Suprapubic skin (tissue), 4 donors: Measurements from ENCODE around the gene SMC3. TPM values are rescaled to one million over a fixed set of nuclear protein-coding genes. Genes with fewer than 3 reads are reported as not detected.

Experiments used
- DNase-seq, 2 donors: peaks; one replicate each; pipeline ENCODE4 v3.0.0-alpha.2; 2019; ENCODE audit warnings: low spot score in 2 of 2
- H3K27ac ChIP-seq: fragments of 200-600 bp; sonication (generic); one replicate; pipeline ENCODE4 v1.5.1; 2019
- H3K27me3 ChIP-seq: fragments of 200-600 bp; sonication (generic); one replicate; pipeline ENCODE4 v1.5.1; 2019
- H3K36me3 ChIP-seq: fragments of 200-600 bp; sonication (generic); one replicate; pipeline ENCODE4 v1.5.1; 2019
- H3K4me1 ChIP-seq: fragments of 200-600 bp; sonication (generic); one replicate; pipeline ENCODE4 v1.5.1; 2019
- H3K4me3 ChIP-seq: fragments of 200-600 bp; sonication (generic); one replicate; pipeline ENCODE4 v1.5.1; 2019; ENCODE audit warnings: mild to moderate bottlenecking
- H3K9me3 ChIP-seq: fragments of 200-600 bp; sonication (generic); one replicate; pipeline ENCODE4 v1.5.1; 2019
- EP300 ChIP-seq: sonication (generic); formaldehyde crosslinking; IDR thresholded peaks from one replicate; pipeline ENCODE4 v1.6.1; 2017; ENCODE audit warnings: antibody characterized with exemption
- POLR2A ChIP-seq, 2 donors: fragments of 450-650 bp; IDR thresholded peaks; one replicate each; pipeline ENCODE4 v1.6.1; 2017; ENCODE audit warnings: antibody characterized with exemption in 2 of 2, mild to moderate bottlenecking in 2 of 2, moderate library complexity in 2 of 2
- POLR2AphosphoS5 ChIP-seq, 3 donors: sonication (generic); formaldehyde crosslinking; IDR thresholded peaks; one replicate each; pipeline ENCODE4 v1.6.1; 2017; ENCODE audit warnings: antibody characterized with exemption in 3 of 3
- WGBS: methylation state at CpG from one replicate; pipeline ENCODE4 v1.1.5; 2018; 5-methylcytosine and 5-hydroxymethylcytosine counted together
- total RNA-seq, 4 donors: library from RNA; depleted of rRNA; stranded (reverse); fragments of >200 nt; gene quantifications; one replicate each; pipeline ENCODE4 v1.1.0, GENCODE V29; 2016
- TF ChIP-seq, protein P1 (sequence below), 2 donors: fragments of 200-600 bp in 1 of 2; fragments of 450-650 bp in 1 of 2; sonication (generic) in 1 of 2; IDR thresholded peaks; one replicate each; pipeline ENCODE4 v1.5.1; 2016 to 2019; ENCODE audit warnings: antibody characterized with exemption in 2 of 2, mild to moderate bottlenecking in 1 of 2, moderate library complexity in 1 of 2

The SMC3 gene
- total RNA-seq, 4 donors from 2014 or later: 18.9 to 33.5 (median 23.3) TPM

GRCh38 chr10:110563132-110563531 is 4.4 kb upstream of the SMC3 start:
- Histone ChIP-seq H3K9me3 (no peaks in the 10 kb centered on the region), H3K4me1 (peaks cover 9% of the 10 kb centered on the region), H3K27me3 (peaks cover 5% of the 10 kb centered on the region), H3K36me3 (no peaks in the 10 kb centered on the region), H3K27ac (no peak overlapping the region), H3K4me3 (no peak overlapping the region)
- TF ChIP-seq POLR2AphosphoS5 (IDR thresholded peaks at IDR 0.05): no peak
- TF ChIP-seq, protein P1, sequence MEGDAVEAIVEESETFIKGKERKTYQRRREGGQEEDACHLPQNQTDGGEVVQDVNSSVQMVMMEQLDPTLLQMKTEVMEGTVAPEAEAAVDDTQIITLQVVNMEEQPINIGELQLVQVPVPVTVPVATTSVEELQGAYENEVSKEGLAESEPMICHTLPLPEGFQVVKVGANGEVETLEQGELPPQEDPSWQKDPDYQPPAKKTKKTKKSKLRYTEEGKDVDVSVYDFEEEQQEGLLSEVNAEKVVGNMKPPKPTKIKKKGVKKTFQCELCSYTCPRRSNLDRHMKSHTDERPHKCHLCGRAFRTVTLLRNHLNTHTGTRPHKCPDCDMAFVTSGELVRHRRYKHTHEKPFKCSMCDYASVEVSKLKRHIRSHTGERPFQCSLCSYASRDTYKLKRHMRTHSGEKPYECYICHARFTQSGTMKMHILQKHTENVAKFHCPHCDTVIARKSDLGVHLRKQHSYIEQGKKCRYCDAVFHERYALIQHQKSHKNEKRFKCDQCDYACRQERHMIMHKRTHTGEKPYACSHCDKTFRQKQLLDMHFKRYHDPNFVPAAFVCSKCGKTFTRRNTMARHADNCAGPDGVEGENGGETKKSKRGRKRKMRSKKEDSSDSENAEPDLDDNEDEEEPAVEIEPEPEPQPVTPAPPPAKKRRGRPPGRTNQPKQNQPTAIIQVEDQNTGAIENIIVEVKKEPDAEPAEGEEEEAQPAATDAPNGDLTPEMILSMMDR (IDR thresholded peaks at IDR 0.05): no peak
- TF ChIP-seq POLR2A (IDR thresholded peaks at IDR 0.05): no peak
- no peak for TF ChIP-seq EP300
- 84% methylated on average over 8 of the region's 8 CpGs for WGBS
- no peak for DNase-seq

DNA sequence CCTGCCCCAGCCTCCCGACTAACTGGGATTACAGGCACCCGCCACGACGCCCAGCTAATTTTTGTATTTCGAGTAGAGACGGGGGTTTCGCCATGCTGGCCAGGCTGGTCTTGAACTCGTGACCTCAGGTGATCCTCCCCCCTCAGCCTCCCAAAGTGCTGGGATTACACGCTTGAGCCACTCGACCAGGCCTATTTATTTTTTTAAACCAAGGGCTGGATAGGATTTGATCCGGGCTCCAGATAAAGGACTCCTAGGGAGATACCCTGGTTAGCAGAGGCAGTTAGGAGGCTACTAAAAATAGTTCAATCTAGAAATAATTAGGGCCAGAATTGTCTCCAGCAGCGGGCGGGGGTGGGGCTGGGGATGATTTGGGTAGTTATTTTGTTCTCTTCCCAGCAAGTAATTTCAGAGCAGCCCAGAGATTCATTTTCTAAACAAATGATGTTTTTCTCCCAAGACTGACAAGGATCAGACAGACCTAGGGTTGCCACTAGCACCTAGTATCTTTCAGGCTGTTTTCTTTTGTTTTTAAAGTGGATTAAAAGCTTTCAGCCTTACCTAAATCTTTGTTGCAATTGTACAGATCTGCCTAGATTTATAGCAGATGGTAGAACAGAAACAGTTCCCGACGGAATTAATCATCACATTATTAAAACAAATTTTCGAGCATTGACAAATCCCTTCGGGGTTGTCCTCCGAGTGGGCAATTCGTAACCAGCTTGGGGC is 859 bp upstream of the SMC3 start:
- Histone ChIP-seq H3K4me1 (peaks cover 31% of the 10 kb centered on the region), H3K4me3 (peak overlapping the region; percentile 71), H3K27ac (peak overlapping the region; percentile 79), H3K9me3 (no peaks in the 10 kb centered on the region), H3K27me3 (peaks cover 5% of the 10 kb centered on the region), H3K36me3 (no peaks in the 10 kb centered on the region)
- TF ChIP-seq POLR2AphosphoS5 (IDR thresholded peaks at IDR 0.05) (no peak), EP300 (no peak), POLR2A (IDR thresholded peaks at IDR 0.05) (no peak)
- TF ChIP-seq, protein P1 (IDR thresholded peaks at IDR 0.05): no peak
- 48% methylated on average over 19 of the region's 19 CpGs for WGBS
- DNase-seq: no peak

DNA sequence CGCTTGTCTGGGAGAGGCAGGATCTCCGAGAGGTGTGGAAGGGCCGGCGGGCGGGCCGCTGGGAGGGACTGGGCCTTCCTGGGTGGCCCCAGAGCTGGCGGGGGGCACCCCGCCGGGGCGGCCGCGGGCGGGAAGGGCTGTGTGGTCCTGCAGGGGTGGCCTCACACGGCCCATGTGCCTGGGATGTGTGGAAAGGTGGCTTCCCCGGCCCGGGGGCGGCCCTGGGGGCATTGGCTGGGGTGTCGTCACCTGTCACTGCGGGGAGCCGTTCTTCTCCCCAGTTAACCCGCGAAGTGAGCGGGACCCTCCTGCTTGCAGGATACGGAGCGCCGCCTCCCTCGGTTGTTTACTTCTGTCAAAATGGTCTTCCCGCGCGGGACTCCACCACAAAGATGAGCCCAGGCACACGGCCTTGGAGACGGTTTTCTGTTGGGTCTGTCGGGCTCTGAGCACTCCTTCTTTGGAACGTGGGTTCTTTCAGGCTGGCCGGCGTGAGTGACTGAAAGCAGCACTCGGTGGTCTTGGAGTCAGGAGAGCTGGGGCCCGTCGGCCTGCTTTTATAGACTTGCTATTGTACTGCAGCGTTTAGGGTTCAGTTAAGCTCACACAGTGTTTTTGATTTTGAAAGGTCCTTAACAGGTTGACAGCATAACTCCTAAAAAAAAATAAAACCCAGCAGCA is 700 bp downstream of the SMC3 start:
- H3K4me1 ChIP-seq: peaks cover 34% of the 10 kb centered on the region
- no peak for TF ChIP-seq POLR2AphosphoS5 (IDR thresholded peaks at IDR 0.05)
- TF ChIP-seq EP300: no peak
- TF ChIP-seq POLR2A (IDR thresholded peaks at IDR 0.05): no peak
- TF ChIP-seq, protein P1 (IDR thresholded peaks at IDR 0.05): no peak
- WGBS: under 1% methylated on average over 12 of the region's 40 CpGs

GRCh38 chr10:110569122-110569521 is 1.6 kb downstream of the SMC3 start:
- Histone ChIP-seq H3K27ac (no peak overlapping the region), H3K4me3 (peak overlapping the region; percentile 71), H3K36me3 (no peaks in the 10 kb centered on the region), H3K9me3 (no peaks in the 10 kb centered on the region), H3K4me1 (peaks cover 34% of the 10 kb centered on the region), H3K27me3 (no peaks in the 10 kb centered on the region)
- TF ChIP-seq POLR2A (IDR thresholded peaks at IDR 0.05): no peak
- no peak for TF ChIP-seq EP300
- no peak for TF ChIP-seq POLR2AphosphoS5 (IDR thresholded peaks at IDR 0.05)
- TF ChIP-seq, protein P1 (IDR thresholded peaks at IDR 0.05): no peak
- DNase-seq: no peak
- WGBS: 58% methylated on average over 3 of the region's 3 CpGs

More for the DNA sequence above, 700 bp downstream of the SMC3 start:
- Histone ChIP-seq H3K9me3 (no peaks in the 10 kb centered on the region), H3K27me3 (peaks cover under 1% of the 10 kb centered on the region), H3K4me3 (peak overlapping the region; percentile 71), H3K27ac (peak overlapping the region; percentile 79), H3K36me3 (no peaks in the 10 kb centered on the region)
- DNase-seq: peak; percentile 81

DNA sequence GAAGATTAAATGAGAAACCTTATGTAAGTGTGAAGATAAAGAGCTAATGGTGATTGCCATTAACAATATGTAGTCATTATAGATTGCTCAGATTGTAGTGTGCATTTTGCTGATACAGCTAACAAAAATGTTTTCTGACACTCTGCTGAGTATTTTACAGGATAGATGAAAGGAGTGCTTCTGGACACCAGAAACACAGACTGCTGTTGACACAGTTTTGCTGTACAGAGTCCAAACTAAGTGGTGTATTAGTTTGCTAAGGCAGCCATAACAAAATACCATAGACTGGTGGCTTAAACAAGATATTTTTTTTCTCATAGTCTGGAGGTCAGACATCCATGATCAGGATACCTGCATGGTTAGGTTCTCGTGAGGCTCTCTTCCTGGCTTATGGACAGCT is 2.2 kb downstream of the SMC3 start:
- Histone ChIP-seq H3K9me3 (no peaks in the 10 kb centered on the region), H3K4me3 (peak overlapping the region; percentile 71), H3K27ac (no peak overlapping the region), H3K36me3 (no peaks in the 10 kb centered on the region), H3K4me1 (peaks cover 34% of the 10 kb centered on the region), H3K27me3 (no peaks in the 10 kb centered on the region)
- TF ChIP-seq, protein P1 (IDR thresholded peaks at IDR 0.05): no peak
- TF ChIP-seq EP300: no peak
- TF ChIP-seq POLR2A (IDR thresholded peaks at IDR 0.05): no peak
- no peak for TF ChIP-seq POLR2AphosphoS5 (IDR thresholded peaks at IDR 0.05)
- DNase-seq: no peak
- WGBS: 75% methylated on average over 1 of the region's 1 CpG
